ENCODE results near the gene DPP9.

The DPP9 gene

DNA sequence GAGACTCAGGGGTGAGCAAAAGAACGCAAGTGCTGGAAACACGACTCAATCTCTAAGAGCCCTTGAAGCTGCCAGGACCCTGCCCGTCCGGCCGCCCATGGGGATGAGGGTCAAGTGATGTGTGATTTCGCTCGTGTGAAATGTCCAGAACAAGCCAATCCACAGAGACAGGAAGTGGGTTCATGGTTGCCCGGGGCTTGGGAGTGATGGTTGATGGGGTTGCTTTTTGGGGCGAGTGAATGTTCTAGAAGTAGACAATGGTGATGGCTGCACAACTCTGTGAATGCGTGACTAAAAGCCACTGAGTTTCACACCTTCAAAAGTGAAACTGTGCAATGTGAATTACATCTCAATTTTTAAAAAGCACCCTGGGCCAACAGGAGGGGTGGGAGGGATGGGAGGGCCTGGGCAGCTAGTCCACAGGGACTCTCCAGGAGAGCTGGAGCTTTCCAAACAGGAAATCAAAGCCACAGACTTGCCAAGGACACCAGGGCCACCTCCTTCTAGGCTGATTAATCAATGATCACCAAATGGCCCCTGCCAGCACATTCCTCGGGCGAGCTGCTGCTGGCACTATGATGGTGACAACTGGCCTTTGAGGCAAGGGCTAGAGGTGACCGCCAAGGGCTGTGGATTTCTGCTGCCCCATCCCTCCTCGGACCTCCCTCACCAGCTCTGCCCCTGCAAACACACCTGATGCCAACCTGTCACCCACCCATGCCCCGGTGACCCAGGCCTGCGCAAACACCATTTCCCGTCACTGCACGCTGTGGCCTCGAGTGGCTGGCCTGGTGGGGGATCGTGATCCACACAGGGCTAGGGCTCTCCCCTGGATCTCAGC is 14.0 kb downstream of the DPP9 start:
- no peak for DNase-seq (ENCODE audit: low read depth)

DNA sequence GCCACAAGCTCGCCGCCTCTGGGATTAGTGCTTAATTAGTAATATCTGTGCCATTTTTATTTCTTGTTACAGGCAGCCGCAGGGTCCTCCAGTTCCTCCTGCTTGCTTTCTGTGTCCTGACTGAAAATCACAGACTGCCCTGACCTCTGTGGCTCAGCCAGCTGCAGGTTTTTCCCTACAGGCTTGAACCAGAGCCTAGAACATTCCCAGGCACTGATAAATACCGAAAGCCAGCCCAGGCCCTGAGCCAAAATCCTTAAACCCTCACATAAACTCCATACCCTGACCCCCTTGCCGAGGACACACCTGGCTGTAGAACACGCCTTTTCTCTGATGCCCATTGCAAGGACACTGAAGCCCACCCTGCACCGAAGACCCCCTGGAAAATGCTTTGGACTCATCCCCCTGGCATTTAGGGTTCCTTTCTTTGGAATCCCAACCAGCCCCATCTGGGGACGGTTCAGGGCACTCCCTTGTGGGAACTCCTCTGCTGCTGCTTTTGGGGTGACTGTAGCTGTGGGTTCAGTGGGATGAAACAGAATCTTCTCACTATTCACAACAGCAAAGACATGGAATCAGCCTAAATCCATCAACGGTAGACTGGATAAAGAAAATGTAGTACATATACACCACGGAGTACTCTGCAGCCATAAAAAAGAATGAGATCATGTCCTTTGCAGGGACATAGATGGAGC is 15.5 kb downstream of the DPP9 start:
- DNase-seq (ENCODE audit: low read depth), result no peak

- no peak for DNase-seq (ENCODE audit: low read depth)
Observed at GRCh38 chr19:4707322-4707721, 16.3 kb downstream of the DPP9 start.

- no peak for DNase-seq (ENCODE audit: low read depth)
Observed at GRCh38 chr19:4705413-4706131, 18.1 kb downstream of the DPP9 start.

DNA sequence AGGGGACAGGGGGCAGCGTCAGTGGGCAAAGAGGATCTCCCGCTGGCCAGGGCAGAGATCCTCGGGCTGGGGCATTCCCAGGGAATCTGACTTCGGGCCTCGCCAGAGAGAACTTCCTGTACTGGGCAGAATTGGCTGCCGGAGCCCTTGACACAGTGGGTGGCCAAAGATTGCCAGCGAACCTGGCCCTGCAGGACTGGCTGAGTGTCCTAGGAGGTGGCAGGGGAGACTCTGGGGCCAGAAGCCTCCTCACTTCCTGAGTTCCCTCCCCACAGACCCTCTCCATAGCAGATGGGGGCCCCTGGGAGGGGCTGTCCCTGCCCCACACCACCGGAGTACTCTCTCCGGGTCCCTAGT is 19.3 kb downstream of the DPP9 start:
- DNase-seq (ENCODE audit: low read depth), result no peak

- DNase-seq (ENCODE audit: low read depth), result no peak
Observed at GRCh38 chr19:4703671-4704316, 19.8 kb downstream of the DPP9 start.

DNA sequence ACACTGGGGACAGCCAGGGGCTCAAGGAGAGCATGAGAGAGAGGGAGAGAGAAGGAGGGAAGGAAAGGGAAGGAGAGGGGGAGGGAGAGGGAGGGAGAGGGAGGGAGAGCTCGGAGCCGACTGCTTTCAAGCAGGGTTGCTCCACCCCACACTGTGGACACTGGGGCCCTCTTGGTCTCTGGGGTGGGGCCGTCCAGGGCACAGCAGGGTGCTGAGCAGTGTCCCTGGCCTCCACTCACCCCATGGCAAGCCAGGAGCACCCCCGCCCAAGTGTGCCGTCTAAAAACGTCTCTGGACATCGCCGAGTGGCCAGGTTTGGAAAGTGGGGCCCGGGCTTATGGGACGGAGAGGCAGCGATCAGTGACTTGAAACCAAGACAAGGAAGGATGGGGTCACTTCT is 20.9 kb downstream of the DPP9 start:
- DNase-seq (ENCODE audit: low read depth), result no peak

DNA sequence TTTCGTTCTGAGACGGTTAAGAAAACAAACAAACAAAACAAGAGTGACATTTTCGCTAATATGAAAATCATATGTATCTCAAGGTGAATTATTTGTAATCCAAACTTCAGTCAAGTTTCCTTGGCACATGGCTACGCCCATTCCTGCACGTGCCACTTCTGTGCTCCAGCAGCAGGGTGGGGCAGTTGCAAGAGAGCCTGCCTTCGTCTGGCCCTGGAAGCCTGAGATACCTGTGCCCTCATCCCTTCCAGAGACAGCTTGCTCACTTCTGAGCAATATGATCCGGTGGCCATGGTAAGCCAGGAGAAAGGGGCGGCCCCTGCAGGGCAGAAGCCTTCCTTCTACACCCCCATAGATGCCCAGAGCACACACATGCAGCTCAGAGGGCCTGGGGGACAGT is 22.1 kb downstream of the DPP9 start:
- no peak for DNase-seq (ENCODE audit: low read depth)

DNA sequence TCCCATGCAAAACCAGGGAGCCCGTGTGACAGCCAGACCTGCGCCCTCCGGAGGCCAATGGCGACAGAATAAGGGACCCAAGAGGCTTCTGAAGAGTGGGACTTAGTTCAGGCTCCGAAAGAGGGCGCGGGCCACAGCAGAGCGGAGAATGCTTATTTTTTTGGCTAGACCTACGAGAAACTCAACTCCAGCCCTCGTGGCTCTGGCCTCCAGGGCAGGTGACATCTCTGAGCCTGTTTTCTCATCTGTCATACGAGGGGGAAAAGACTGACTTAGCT is 23.0 kb downstream of the DPP9 start:
- no peak for DNase-seq (ENCODE audit: low read depth)

DNA sequence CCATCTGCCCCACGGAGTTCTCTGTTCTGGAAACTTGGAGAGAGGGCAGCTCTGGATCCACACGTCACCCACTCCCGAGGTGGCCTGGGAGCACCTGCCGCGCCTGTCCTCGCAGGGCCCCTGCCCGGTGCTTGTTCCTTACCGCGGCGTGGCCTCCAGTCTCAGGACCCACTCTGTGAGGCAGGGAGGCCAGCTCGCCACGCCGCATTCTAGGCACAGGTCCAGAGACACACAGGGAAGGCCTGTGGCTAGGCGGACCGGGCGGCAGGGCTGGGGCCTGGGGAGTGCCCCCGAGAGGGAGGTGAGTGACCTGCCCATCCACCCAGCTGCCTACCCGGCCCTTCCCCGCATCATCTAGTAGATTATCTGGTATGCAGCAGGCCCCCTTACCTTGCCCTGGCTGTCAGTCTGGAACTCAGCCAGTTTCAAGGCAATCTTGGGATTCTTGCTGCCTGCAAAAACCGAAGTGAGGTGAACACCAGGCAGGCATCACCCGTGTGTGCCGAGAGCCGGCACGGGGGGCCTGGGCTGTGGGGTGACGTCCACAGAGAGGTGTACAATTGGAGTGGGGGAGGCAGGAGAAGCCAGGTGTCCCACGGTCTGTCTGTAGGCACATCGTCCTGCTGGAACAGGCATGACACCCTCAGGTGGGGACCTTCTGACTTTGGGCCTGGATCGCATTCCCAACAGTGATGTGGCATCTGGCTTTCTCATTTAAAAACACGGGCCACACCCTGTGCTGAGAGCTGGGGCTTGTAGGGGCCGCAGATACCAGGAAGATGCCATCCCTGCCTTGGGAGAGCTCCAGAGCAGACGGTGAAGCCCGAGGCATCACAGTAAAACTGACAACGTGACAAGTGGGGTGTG is 23.6 kb downstream of the DPP9 start:
- DNase-seq (ENCODE audit: low read depth), result no peak

- DNase-seq (ENCODE audit: low read depth), result no peak
Observed at GRCh38 chr19:4697304-4697703, 26.3 kb downstream of the DPP9 start.

GRCh38 chr19:4695224-4695731 is 28.4 kb downstream of the DPP9 start:
- DNase-seq (ENCODE audit: low read depth), result no peak

- no peak for DNase-seq (ENCODE audit: low read depth)
Observed at GRCh38 chr19:4694211-4694987, 29.2 kb downstream of the DPP9 start.

GRCh38 chr19:4693471-4694121 is 30.0 kb downstream of the DPP9 start:
- DNase-seq (ENCODE audit: low read depth), result no peak

- no peak for DNase-seq (ENCODE audit: low read depth)
Observed at GRCh38 chr19:4693078-4693350, 30.6 kb downstream of the DPP9 start.

- no peak for DNase-seq (ENCODE audit: low read depth)
Observed at GRCh38 chr19:4692251-4693077, 31.2 kb downstream of the DPP9 start.

DNA sequence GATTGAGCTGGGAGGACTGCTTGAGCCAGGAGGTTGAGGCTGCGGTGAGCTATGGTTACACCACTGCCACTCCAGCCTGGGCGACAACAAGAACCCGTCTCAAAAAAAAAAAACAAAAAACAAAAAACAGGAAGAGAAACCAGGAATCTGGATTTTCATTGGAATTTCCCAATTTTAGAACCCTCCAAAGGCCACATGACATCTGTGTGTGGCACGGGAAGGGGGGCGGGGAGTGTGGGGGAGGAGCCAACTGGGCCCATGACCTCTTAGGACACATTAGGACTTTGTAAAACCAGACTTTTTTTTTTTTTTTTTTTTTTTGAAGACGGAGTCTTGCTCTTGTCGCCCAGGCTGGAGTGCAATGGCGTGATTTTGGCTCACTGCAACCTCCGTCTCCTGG is 32.3 kb downstream of the DPP9 start:
- DNase-seq (ENCODE audit: low read depth), result no peak

GRCh38 chr19:4690361-4690760 is 33.3 kb downstream of the DPP9 start:
- no peak for DNase-seq (ENCODE audit: low read depth)

DNA sequence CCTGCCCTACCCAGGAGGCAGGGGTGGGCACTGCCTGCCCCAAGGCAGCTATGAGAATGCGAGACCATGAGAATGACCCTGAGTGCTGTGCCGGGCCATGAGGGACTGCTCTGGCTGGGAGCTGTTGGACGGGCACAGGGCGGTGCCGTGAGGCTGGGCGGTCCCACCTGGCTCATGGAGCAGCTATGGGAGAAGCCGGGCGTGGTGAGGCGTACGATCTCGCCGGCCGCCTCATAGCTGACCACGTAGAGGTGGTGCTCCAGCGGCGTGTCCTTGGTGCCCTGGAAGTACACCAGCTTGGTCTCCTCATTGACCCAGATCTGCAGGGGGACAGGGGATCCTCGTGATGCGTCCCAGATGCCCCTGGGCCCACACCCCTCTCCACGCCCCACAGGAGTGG is 34.2 kb downstream of the DPP9 start:
- no peak for DNase-seq (ENCODE audit: low read depth)

DNA sequence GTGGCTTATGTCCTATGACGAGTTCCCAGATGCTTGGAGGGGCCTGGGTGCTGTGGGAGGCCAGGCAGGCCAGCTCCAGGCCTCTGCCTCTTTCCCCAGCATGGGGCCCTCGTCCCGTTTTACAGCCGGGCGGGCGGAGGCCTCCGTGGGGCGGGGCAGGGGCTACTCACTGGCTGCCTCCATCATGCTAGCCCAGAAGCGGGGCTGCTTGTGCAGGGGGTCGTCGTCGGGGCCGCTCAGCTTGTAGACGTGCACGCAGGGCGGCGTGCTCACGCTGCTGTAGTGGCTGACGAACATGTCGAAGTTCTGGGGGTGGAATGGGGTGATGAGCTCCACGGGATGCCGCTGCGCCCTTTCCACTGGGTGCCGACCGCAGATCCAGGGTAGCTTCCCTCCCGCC is 35.1 kb downstream of the DPP9 start:
- DNase-seq (ENCODE audit: low read depth), result no peak

All from stimulated activated CD8-positive, alpha-beta memory T cell treated with anti-CD3 and anti-CD28 coated beads, Interleukin-7, amount 100 ng/mL, for 24 hours (primary cell).